T-helper 2 cell treated with Interferon-gamma antibody and Interleukin-4, amounts not matched to agents 5 μg/mL and 100 μg/mL, for 36 hours (primary cell): ENCODE measurements around the gene WDR17.
"Not testable (repeated sequence)": the region's sequence is repeated elsewhere in the genome, so short reads cannot be mapped to it uniquely, and the experiment has no call there.

Experiments
- DNase-seq: peaks from one replicate; pipeline ENCODE4 v3.0.0; 2021; ENCODE audit warnings: low spot score
- H3K27ac Mint-ChIP-seq: one replicate; pipeline ENCODE4 v1.8.0; 2021; ENCODE audit warnings: mild to moderate bottlenecking, mixed read lengths
- H3K27me3 Mint-ChIP-seq: one replicate; pipeline ENCODE4 v1.8.0; 2021; ENCODE audit warnings: low read depth, mixed read lengths
- H3K36me3 Mint-ChIP-seq: one replicate; pipeline ENCODE4 v1.8.0; 2021; ENCODE audit warnings: low read depth, mixed read lengths
- H3K4me1 Mint-ChIP-seq: one replicate; pipeline ENCODE4 v1.8.0; 2021; ENCODE audit warnings: low read depth, mixed read lengths
- H3K4me3 Mint-ChIP-seq: one replicate; pipeline ENCODE4 v1.8.0; 2022; ENCODE audit warnings: mild to moderate bottlenecking, moderate library complexity, mixed read lengths
- H3K9me3 Mint-ChIP-seq: one replicate; pipeline ENCODE4 v1.8.0; 2021; ENCODE audit warnings: mixed read lengths

WDR17 gene

DNA sequence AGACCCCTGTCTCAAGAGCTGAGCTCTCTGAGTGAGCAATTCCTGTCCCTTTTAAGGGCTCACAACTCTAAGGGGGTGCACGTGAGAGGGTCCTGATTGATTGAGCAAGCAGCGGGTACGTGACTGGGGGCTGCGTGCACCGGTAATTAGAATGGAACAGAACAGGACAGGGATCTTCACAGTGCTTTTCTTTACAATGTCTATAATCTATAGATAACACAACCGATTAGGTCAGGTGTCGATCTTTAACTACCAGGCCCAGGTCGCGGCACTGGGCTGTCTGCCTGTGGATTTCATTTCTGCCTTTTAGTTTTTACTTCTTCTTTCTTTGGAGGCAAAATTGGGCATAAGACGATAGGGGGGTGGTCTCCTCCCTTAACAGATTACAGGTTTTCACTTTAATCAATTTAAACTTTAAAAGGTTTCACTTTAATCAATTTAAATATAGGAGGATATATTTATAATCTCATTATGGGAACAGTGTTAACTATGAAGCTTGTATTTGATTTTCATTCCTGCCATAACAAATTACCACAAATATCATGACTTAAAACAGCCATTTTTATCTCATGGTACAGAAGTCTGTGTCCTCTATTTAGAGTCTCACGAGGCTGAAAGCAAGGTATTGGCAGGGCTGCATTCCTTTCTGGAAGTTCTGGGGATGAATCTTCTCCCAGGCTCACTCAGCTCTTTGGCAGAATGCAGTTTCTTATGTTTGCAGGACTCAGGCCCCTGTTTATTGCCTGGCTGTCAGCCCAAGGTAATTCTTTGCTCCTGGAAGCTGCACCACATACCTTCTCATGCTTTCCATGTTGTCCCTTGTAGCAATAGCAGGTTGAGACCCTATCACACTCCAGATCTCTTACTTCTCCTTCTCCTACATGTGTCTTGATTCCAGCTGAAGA is 124.5 kb downstream of the WDR17 start:
- no peak for DNase-seq
- no peak overlapping the region for H3K4me3 Mint-ChIP-seq
- peaks cover 27% of the 10 kb centered on the region for H3K27me3 Mint-ChIP-seq
- peaks cover 8% of the 10 kb centered on the region for H3K4me1 Mint-ChIP-seq
- no peak overlapping the region for H3K27ac Mint-ChIP-seq
- H3K36me3 Mint-ChIP-seq, result no peaks in the 10 kb centered on the region
- no peaks in the 10 kb centered on the region for H3K9me3 Mint-ChIP-seq

DNA sequence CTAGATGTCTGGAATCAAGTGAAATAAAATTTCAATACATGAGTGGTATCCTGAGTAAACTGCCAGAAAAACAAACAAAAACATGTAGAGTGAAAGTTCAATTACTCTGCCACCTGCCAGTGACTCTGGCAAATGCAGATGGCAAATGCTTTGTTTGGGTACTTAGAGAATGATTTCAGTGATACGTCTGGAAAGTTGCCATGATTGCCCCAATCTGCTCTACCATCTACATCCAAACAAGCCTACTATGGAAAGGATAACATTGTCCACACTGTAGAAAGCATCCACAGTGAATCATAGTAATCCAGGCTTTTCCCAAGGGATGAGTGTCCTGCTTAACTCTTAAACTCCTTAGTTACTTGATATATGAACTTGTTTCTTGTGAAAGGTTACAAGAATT is 126.3 kb downstream of the WDR17 start:
- peaks cover 33% of the 10 kb centered on the region for H3K27me3 Mint-ChIP-seq
- peaks cover 2% of the 10 kb centered on the region for H3K36me3 Mint-ChIP-seq
- no peak overlapping the region for H3K4me3 Mint-ChIP-seq
- no peak for DNase-seq
- H3K4me1 Mint-ChIP-seq, result peaks cover 9% of the 10 kb centered on the region
- H3K9me3 Mint-ChIP-seq, result peaks cover 4% of the 10 kb centered on the region
- H3K27ac Mint-ChIP-seq, result no peak overlapping the region

DNA sequence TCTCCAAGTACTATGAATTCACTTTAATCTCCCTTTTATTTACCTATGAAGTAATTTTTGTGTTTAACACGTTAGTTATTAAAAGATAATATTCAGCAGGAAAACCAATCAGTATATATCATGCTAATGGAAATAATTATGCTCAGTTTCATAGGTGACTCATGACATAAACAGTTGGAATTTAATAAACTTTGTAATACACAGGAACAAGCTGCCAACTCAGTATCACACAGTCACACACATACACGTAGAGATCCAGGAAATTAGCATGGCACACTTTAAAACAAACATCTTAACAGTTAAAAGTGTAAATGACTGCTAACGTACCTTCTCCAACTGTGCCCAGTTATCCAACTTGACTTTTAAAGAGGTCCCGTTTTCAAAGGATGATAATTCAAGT is 127.5 kb downstream of the WDR17 start:
- Mint-ChIP-seq H3K4me3 (no peak overlapping the region), H3K27ac (no peak overlapping the region), H3K27me3 (peaks cover 42% of the 10 kb centered on the region), H3K4me1 (peaks cover 9% of the 10 kb centered on the region), H3K9me3 (peaks cover 4% of the 10 kb centered on the region), H3K36me3 (peaks cover 2% of the 10 kb centered on the region)
- DNase-seq, result no peak

DNA sequence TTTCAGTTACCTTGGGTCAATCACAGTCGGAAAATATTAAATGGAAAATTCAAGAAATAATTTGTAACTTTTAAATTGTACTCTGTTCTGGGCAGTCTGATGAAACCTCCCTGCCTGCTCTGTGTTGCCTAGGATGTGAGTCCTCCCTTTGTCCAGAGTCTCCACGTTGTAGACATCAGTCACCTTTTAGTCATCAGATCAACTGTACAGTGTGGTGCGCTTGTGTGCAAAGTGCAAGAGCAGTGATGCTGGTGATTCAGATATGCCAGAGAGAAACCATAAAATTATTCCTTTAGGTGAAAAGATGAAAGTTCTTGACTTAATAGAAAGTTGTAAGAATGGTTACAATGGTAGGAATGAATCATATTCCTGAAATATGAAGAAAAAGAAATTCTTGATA is 128.3 kb downstream of the WDR17 start:
- no peak overlapping the region for H3K27ac Mint-ChIP-seq
- peaks cover 4% of the 10 kb centered on the region for H3K9me3 Mint-ChIP-seq
- H3K4me1 Mint-ChIP-seq, result peaks cover 9% of the 10 kb centered on the region
- H3K4me3 Mint-ChIP-seq, result peak overlapping the region; percentile 2
- peak; percentile 65 for DNase-seq
- peaks cover 2% of the 10 kb centered on the region for H3K36me3 Mint-ChIP-seq
- H3K27me3 Mint-ChIP-seq, result peaks cover 46% of the 10 kb centered on the region

- peak; percentile 94 for DNase-seq
- Mint-ChIP-seq H3K36me3 (peaks cover 2% of the 10 kb centered on the region), H3K4me1 (peaks cover 9% of the 10 kb centered on the region), H3K27ac (peak within 1 kb of the TSS; percentile 75), H3K27me3 (peaks cover 47% of the 10 kb centered on the region), H3K9me3 (peaks cover 4% of the 10 kb centered on the region), H3K4me3 (peak within 1 kb of the TSS; percentile 83)
These were observed 129.7 kb downstream of the WDR17 start, which contains the start of gene SPATA4 for GRCh38 chr4:176195184-176195978. TSS of gene SPATA4 (minus strand) at chr4:176195585. CDS start at chr4:176195562, 23 bp downstream.

DNA sequence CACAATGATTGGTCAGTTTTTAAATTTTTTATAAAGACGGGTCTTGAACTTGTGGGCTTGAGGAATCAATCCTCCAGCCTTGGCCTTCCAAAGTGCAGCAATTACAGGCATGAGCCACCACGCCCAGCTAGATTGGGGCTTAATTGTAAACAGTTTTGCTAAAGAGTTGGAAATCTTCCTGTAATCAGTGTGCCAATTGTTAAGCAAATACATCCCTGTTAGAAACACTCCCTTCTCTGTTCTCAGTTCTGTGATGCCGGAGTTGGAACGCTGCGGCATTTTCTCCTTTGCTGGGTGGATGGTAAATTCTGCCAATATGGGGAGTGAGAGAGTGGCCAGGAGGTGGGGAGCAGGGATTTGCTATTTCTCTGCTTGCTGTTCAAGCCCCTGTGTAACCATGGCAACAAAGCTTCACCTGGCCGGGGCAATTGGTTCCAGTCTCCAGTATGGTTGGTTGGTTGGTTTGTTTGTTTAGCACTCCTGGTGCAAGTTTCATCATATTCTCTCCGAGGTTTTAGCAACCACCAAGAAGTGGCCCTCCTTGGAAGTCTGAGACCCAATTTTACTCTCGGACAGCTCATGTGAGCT is 132.8 kb downstream of the WDR17 start:
- Mint-ChIP-seq H3K27me3 (peaks cover 37% of the 10 kb centered on the region), H3K9me3 (peaks cover 4% of the 10 kb centered on the region), H3K27ac (no peak overlapping the region), H3K4me3 (no peak overlapping the region), H3K36me3 (peaks cover 2% of the 10 kb centered on the region), H3K4me1 (peaks cover 9% of the 10 kb centered on the region)
- no peak for DNase-seq

- H3K4me1 Mint-ChIP-seq, result no peaks in the 10 kb centered on the region
- no peaks in the 10 kb centered on the region for H3K36me3 Mint-ChIP-seq
These were observed 139.7 kb downstream of the WDR17 start for GRCh38 chr4:176205299-176205698.

DNA sequence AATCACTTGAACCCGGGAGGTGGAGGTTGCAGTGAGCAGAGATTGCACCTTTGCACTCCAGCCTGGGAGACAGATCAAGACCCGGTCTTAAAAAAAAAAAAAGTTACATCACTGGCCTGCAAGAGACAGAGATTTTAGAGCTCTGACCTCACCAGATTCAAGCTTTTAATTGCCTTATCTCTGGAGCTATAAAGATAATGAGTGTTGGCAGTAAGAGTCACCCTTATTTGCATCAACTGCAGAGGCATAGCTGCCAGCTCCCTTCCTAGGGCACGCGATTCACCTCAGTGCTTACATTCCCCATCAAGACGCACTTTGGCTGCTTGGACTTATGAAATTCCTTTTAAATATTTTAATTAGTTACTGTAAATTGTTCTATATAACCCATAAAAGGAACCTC is 142.2 kb downstream of the WDR17 start:
- no peaks in the 10 kb centered on the region for H3K9me3 Mint-ChIP-seq
- no peaks in the 10 kb centered on the region for H3K4me1 Mint-ChIP-seq
- no peak for DNase-seq
- no peak overlapping the region for H3K4me3 Mint-ChIP-seq
- H3K36me3 Mint-ChIP-seq, result no peaks in the 10 kb centered on the region
- H3K27me3 Mint-ChIP-seq, result peaks cover 22% of the 10 kb centered on the region
- H3K27ac Mint-ChIP-seq, result no peak overlapping the region

More at GRCh38 chr4:176205299-176205698, 139.7 kb downstream of the WDR17 start:
- H3K27me3 Mint-ChIP-seq, result peaks cover 20% of the 10 kb centered on the region
- H3K27ac Mint-ChIP-seq, result no peak overlapping the region
- H3K9me3 Mint-ChIP-seq, result no peaks in the 10 kb centered on the region
- DNase-seq, result no peak
- H3K4me3 Mint-ChIP-seq, result no peak overlapping the region

GRCh38 chr4:176209535-176209934 is 143.9 kb downstream of the WDR17 start:
- Mint-ChIP-seq H3K4me3 (no peak overlapping the region), H3K4me1 (no peaks in the 10 kb centered on the region), H3K27ac (no peak overlapping the region), H3K27me3 (peaks cover 20% of the 10 kb centered on the region), H3K36me3 (no peaks in the 10 kb centered on the region), H3K9me3 (no peaks in the 10 kb centered on the region)
- DNase-seq, result no peak

DNA sequence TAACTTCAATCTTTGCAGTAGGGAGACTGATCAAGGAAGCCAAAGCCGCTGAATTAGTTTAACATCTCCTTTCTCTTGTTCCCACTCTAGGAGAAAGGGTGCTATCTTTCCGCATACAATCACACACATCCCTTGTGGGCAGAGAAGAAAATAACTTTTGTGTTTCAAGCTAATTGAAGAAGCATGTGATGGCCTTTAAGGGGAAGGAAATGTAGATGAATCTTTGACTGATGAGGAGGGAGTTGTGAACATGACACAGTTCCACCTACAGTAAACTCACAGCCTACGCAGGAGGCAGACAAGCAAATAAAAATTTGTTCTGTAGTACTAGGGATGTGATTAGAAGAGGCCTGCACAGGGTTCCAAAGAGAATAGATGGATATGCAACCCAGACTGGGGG is 144.5 kb downstream of the WDR17 start:
- Mint-ChIP-seq H3K27me3 (peaks cover 20% of the 10 kb centered on the region), H3K27ac (no peak overlapping the region), H3K4me3 (no peak overlapping the region), H3K36me3 (no peaks in the 10 kb centered on the region), H3K9me3 (no peaks in the 10 kb centered on the region), H3K4me1 (no peaks in the 10 kb centered on the region)
- no peak for DNase-seq

DNA sequence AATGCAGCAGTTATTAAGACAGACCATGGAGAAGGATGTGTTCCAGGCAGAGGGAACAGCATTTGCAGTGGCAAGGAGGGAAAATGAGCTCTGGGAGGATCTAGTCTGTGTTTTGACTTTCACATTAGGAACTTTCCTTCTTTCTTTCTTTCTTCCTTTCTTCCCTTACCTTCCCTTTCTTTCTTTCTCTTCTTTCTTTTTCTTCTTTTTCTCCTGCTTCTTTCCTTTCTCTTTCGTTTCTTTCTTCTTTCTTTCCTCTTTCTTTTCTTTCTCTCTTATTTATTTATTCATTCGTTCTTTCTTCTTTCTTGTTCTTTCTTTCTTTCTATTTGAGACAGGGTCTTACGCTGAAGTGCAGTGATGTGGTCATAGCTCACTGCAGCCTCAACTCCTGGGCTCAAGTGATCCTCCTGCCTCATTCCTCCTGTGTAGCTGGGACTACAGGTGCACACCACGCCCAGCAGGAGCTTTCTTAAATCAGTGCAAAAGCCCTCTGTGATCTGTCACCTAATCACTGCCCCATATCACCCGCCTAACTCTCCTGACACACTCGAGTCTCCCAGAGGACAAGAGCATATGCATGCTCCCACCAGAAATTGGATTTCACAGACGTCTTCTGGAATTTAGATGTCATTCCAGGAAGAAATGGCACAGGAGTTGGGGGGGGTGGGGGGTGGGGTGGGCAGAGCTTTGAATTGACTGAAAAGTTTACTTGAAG is 145.1 kb downstream of the WDR17 start:
- Mint-ChIP-seq H3K27me3 (peaks cover 15% of the 10 kb centered on the region), H3K4me3 (no peak overlapping the region), H3K9me3 (no peaks in the 10 kb centered on the region), H3K4me1 (no peaks in the 10 kb centered on the region), H3K36me3 (no peaks in the 10 kb centered on the region), H3K27ac (no peak overlapping the region)
- no peak for DNase-seq

- H3K4me3 Mint-ChIP-seq, DNase-seq: not testable (repeated sequence)
These were observed 146.7 kb downstream of the WDR17 start for GRCh38 chr4:176212351-176212750.

GRCh38 chr4:176217510-176217909 is 151.9 kb downstream of the WDR17 start:
- Mint-ChIP-seq H3K36me3 (no peaks in the 10 kb centered on the region), H3K27ac (no peak overlapping the region), H3K4me3 (no peak overlapping the region), H3K9me3 (no peaks in the 10 kb centered on the region), H3K27me3 (no peaks in the 10 kb centered on the region), H3K4me1 (no peaks in the 10 kb centered on the region)
- DNase-seq, result no peak

More at GRCh38 chr4:176212351-176212750, 146.7 kb downstream of the WDR17 start:
- H3K9me3 Mint-ChIP-seq, H3K4me1 Mint-ChIP-seq, H3K36me3 Mint-ChIP-seq, H3K27ac Mint-ChIP-seq: not testable (repeated sequence)
- peaks cover 11% of the 10 kb centered on the region for H3K27me3 Mint-ChIP-seq
